PC-3 (cell line): ENCODE results near the gene CCDC136. TPM values are rescaled to one million over a fixed set of nuclear protein-coding genes. Genes with fewer than 3 reads are reported as not detected.

ENCODE experiments used
- ATAC-seq: fragments of 200-7000 bp; cut with Tn5 transposase; 2 replicates; pipeline ENCODE4 v1.9.1; 2020; ENCODE audit warnings: mild to moderate bottlenecking, moderate library complexity
- BruUV-seq: library from RNA; stranded (reverse); fragments of 400-500 nt; replicated peaks from 2 replicates; lab custom pipeline; 2021; lab: Mats Ljungman, UMichigan
- CTCF ChIA-PET: fragments of 300-600 bp; sonication (Branson Sonifier 250); formaldehyde crosslinking; loops from one replicate; lab custom pipeline; 2022; ENCODE audit warnings: antibody characterized with exemption; lab: Charles Lee
- POLR2A ChIA-PET: fragments of 300-600 bp; sonication (Branson Sonifier 250); formaldehyde crosslinking; loops from one replicate; lab custom pipeline; 2022; ENCODE audit warnings: antibody characterized with exemption; ENCODE audit not compliant: unreplicated experiment; lab: Charles Lee
- DNase-seq: peaks from one replicate; pipeline ENCODE4 v3.0.0-alpha.2; 2015
- H2AFZ ChIP-seq: fragments of 300-600 bp; sonication (generic); 2 replicates; pipeline ENCODE4 v1.6.0; 2016; ENCODE audit warnings: antibody characterized with exemption, low read length
- H3F3A ChIP-seq: fragments of 300-600 bp; sonication (generic); one replicate; pipeline ENCODE4 v1.6.0; 2017; ENCODE audit warnings: antibody characterized with exemption, low read length, control low read depth, mild to moderate bottlenecking; ENCODE audit not compliant: unreplicated experiment
- H3K27ac ChIP-seq: fragments of 300-600 bp; sonication (generic); 2 replicates; pipeline ENCODE4 v1.5.1; 2016; ENCODE audit warnings: mild to moderate bottlenecking, low read length
- H3K27me3 ChIP-seq: fragments of 300-600 bp; sonication (generic); 2 replicates; pipeline ENCODE4 v1.6.1; 2016; ENCODE audit warnings: low read length, mixed read lengths
- H3K36me3 ChIP-seq: fragments of 300-600 bp; sonication (generic); 2 replicates; pipeline ENCODE4 v1.6.1; 2016; ENCODE audit warnings: low read depth, mixed run types, low read length, mixed read lengths
- H3K4me1 ChIP-seq: fragments of 300-600 bp; sonication (generic); 2 replicates; pipeline ENCODE4 v1.5.1; 2016; ENCODE audit warnings: low read length; ENCODE audit not compliant: insufficient read depth
- H3K4me2 ChIP-seq: fragments of 300-600 bp; sonication (generic); 2 replicates; pipeline ENCODE4 v1.6.0; 2016; ENCODE audit warnings: low read length
- H3K4me3 ChIP-seq: fragments of 300-600 bp; sonication (generic); 2 replicates; pipeline ENCODE4 v1.5.1; 2016; ENCODE audit warnings: mild to moderate bottlenecking, low read length, mixed read lengths
- H3K79me2 ChIP-seq: fragments of 300-600 bp; sonication (generic); 2 replicates; pipeline ENCODE4 v1.6.1; 2017; ENCODE audit warnings: low read length, mixed read lengths
- H3K9ac ChIP-seq: fragments of 300-600 bp; sonication (generic); 2 replicates; pipeline ENCODE4 v1.6.0; 2016; ENCODE audit warnings: mild to moderate bottlenecking, low read length
- H3K9me2 ChIP-seq: fragments of 300-600 bp; sonication (generic); replicated peaks from 2 replicates; pipeline ENCODE4 v1.6.1; 2016; ENCODE audit warnings: mixed run types, low read length, mixed read lengths
- H3K9me3 ChIP-seq: fragments of 300-600 bp; sonication (generic); 2 replicates; pipeline ENCODE4 v1.6.1; 2016; ENCODE audit warnings: low read length, mixed read lengths
- H4K20me1 ChIP-seq: fragments of 300-600 bp; sonication (generic); 2 replicates; pipeline ENCODE4 v1.6.1; 2016; ENCODE audit warnings: low read length, mixed read lengths
- CTCF ChIP-seq: fragments of 300-600 bp; sonication (generic); conservative IDR thresholded peaks from 2 replicates; pipeline ENCODE4 v1.5.1; 2017; ENCODE audit warnings: antibody characterized with exemption, low read depth, mild to moderate bottlenecking, low read length
- EZH2 ChIP-seq: fragments of 300-600 bp; sonication (generic); IDR thresholded peaks from one replicate; pipeline ENCODE4 v1.6.1; 2017; ENCODE audit warnings: antibody characterized with exemption, mild to moderate bottlenecking, low read length; ENCODE audit not compliant: unreplicated experiment
- EZH2phosphoT487 ChIP-seq: fragments of 300-600 bp; sonication (generic); IDR thresholded peaks from 2 replicates; pipeline ENCODE4 v1.6.1; 2018; ENCODE audit warnings: mild to moderate bottlenecking, antibody characterized with exemption, low read length, borderline replicate concordance
- intact Hi-C: fragments of 100-400 bp; cut with micrococcal nuclease; formaldehyde crosslinking; loops from 2 replicates; pipeline ENCODE4 v1.9.0; 2023
- total RNA-seq: library from RNA; depleted of rRNA; stranded (reverse); fragments of >200 nt; gene quantifications from 2 replicates; pipeline ENCODE4 v1.2.3, GENCODE V29; 2014

Gene CCDC136
- total RNA-seq, 1 experiment from 2014 or later: 10.5 TPM

DNA sequence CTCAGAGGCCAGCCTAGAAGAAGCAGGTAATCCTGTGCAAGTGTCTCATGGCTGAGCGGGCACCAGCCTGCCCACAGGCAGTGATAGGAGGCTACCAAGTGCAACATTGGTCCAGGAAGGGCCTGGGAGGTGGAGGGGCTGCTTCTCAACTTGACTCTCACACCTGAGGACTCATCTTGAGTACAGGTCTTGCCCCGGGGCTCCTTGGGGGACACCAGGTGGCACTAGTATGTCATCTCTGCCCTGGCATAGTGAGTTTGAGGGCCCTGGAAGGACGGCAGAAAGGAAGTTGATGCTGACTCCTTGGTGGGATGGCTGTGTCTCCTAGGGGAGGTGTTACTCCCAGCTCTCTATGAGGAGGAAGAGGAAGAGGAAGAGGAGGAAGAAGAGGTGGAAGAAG, 2.3 kb downstream of the CCDC136 start:
- CTCF ChIA-PET: interaction anchor here (1.1 kb wide), 1 partner anchor 47 kb away, joined by 3 read pairs; no protein-coding TSS in a partner anchor
- DNase-seq (peak; percentile 16), ATAC-seq (0 out of 2 replicates have a peak, but pooled peaks have one; percentile 8)
- Histone ChIP-seq H3K4me2 (no peak overlapping the region), H3K9me2 (no peaks in the 10 kb centered on the region), H3K36me3 (no peaks in the 10 kb centered on the region), H3K4me1 (no peaks in the 10 kb centered on the region), H4K20me1 (no peaks in the 10 kb centered on the region), H3K9me3 (no peaks in the 10 kb centered on the region), H3K27me3 (no peaks in the 10 kb centered on the region), H2AFZ (no peak overlapping the region), H3K4me3 (no peak overlapping the region), H3K9ac (no peak overlapping the region), H3K79me2 (no peaks in the 10 kb centered on the region), H3K27ac (no peak overlapping the region), H3F3A (no peaks in the 10 kb centered on the region)
- BruUV-seq: no TSS peak
- intact Hi-C loops: loop anchor here (5.0 kb wide), 1 partner anchor 88 kb away; no protein-coding TSS in a partner anchor
- POLR2A ChIA-PET: no interaction called here
- TF ChIP-seq CTCF: peak; percentile 42
- no peak for TF ChIP-seq EZH2phosphoT487

GRCh38 chr7:128794436-128794835, 2.7 kb downstream of the CCDC136 start:
- ChIA-PET POLR2A (no interaction called here), CTCF (interaction anchor here (1.1 kb wide), 1 partner anchor 47 kb away, joined by 3 read pairs; no protein-coding TSS in a partner anchor)
- Histone ChIP-seq H3K27ac (no peak overlapping the region), H4K20me1 (no peaks in the 10 kb centered on the region), H3K9ac (no peak overlapping the region), H3K4me2 (no peak overlapping the region), H3K27me3 (no peaks in the 10 kb centered on the region), H3K4me1 (no peaks in the 10 kb centered on the region), H2AFZ (no peak overlapping the region), H3K79me2 (no peaks in the 10 kb centered on the region), H3K4me3 (no peak overlapping the region), H3K36me3 (no peaks in the 10 kb centered on the region), H3F3A (no peaks in the 10 kb centered on the region), H3K9me2 (no peaks in the 10 kb centered on the region), H3K9me3 (no peaks in the 10 kb centered on the region)
- intact Hi-C loops: loop anchor here (5.0 kb wide), 1 partner anchor 88 kb away; no protein-coding TSS in a partner anchor
- no peak for TF ChIP-seq EZH2phosphoT487
- no peak for TF ChIP-seq EZH2
- TF ChIP-seq CTCF: no peak
- DNase-seq: no peak
- no peak for ATAC-seq
- no TSS peak for BruUV-seq

- CTCF ChIA-PET: no interaction called here
- H3K36me3 ChIP-seq: no peaks in the 10 kb centered on the region
These were observed 3.4 kb downstream of the CCDC136 start for GRCh38 chr7:128795129-128795528.

More at GRCh38 chr7:128795129-128795528, 3.4 kb downstream of the CCDC136 start:
- Histone ChIP-seq H4K20me1 (no peaks in the 10 kb centered on the region), H3K9ac (no peak overlapping the region), H3K27me3 (no peaks in the 10 kb centered on the region), H2AFZ (no peak overlapping the region), H3K4me3 (no peak overlapping the region), H3K4me2 (no peak overlapping the region), H3K9me3 (no peaks in the 10 kb centered on the region), H3K79me2 (no peaks in the 10 kb centered on the region), H3K9me2 (no peaks in the 10 kb centered on the region), H3F3A (no peaks in the 10 kb centered on the region), H3K4me1 (no peaks in the 10 kb centered on the region), H3K27ac (no peak overlapping the region)
- no peak for DNase-seq
- intact Hi-C loops: no loop called here
- ATAC-seq: no peak
- TF ChIP-seq CTCF: no peak
- no peak for TF ChIP-seq EZH2phosphoT487
- TF ChIP-seq EZH2: no peak
- no TSS peak for BruUV-seq
- POLR2A ChIA-PET: no interaction called here
